Motor neuron (in vitro differentiated cells): ENCODE data around the gene FOLR3. TPM values are rescaled to one million over a fixed set of nuclear protein-coding genes. Genes with fewer than 3 reads are reported as not detected.
A peak's percentile ranks its signal among the peaks of the same experiment; 100 is the strongest.
"Not testable (repeated sequence)": the region's sequence is repeated elsewhere in the genome, so short reads cannot be mapped to it uniquely, and the experiment has no call there.

Experiments used
- ATAC-seq, 8 experiments: fragments of 200-7000 bp; cut with Tn5 transposase; replicated peaks in 6 of 8; 2 replicates each; pipeline ENCODE4 v1.8.0; 2021; ENCODE audit warnings: mild to moderate bottlenecking in 8 of 8, moderate library complexity in 8 of 8
- H3K27ac ChIP-seq, 2 donors: fragments of 250-450 bp; sonication (Bioruptor Pico); 2 replicates each; pipeline ENCODE4 v1.9.0; 2021; ENCODE audit warnings: antibody characterized with exemption in 2 of 2, mild to moderate bottlenecking in 2 of 2, moderate library complexity in 1 of 2
- H3K4me1 ChIP-seq, 2 donors: fragments of 250-450 bp; sonication (Bioruptor Pico); replicated peaks in 1 of 2; 2 replicates each; pipeline ENCODE4 v1.6.1; 2021; ENCODE audit warnings: antibody characterized with exemption in 2 of 2, mild to moderate bottlenecking in 2 of 2, moderate library complexity in 1 of 2
- H3K4me3 ChIP-seq, 5 donors: fragments of 250-450 bp; sonication (Bioruptor Pico); 2 replicates each; pipeline ENCODE4 v1.9.0; 2021; ENCODE audit warnings: antibody characterized with exemption in 5 of 5, mild to moderate bottlenecking in 5 of 5, moderate library complexity in 4 of 5
- WGBS, 10 experiments: fragments of 450-650 bp; shearing (Covaris generic); methylation state at CpG; one replicate each; pipeline ENCODE4 v1.0.0; 2022; 5-methylcytosine and 5-hydroxymethylcytosine counted together
- in situ Hi-C, 9 experiments: fragments of 400-800 bp; cut with MboI; loops; one replicate each; pipeline ENCODE4 v1.15.0; 2021; ENCODE audit warnings: low sequenced_read_pairs in 9 of 9, low pct_unique_long_range_greater_than_20kb in 2 of 9; ENCODE audit not compliant: unreplicated experiment in 9 of 9
- total RNA-seq, 8 experiments: library from RNA; unstranded; fragments of 300-600 nt; gene quantifications; 2 replicates each; pipeline versions ENCODE4 v1.2.3 to v1.2.4, GENCODE V29; 2022

FOLR3 gene
- total RNA-seq, 8 experiments from 2014 or later: 0.40 to 27.3 (median 2.0) TPM; not detected in 5

- Histone ChIP-seq H3K4me3 (no peak overlapping the region), H3K27ac (no peak overlapping the region), H3K4me1 (no peaks in the 10 kb centered on the region)
- no peak for ATAC-seq
- WGBS, 10 experiments: 80 to 100% (median 90%) methylated on average over 1 to 2 of the region's 2 CpGs; no CpG with 5 or more reads in 4 of the 10 experiments
- in situ Hi-C loops: no loop called here
These were observed 2.9 kb upstream of the FOLR3 start for GRCh38 chr11:72132646-72133045.

DNA sequence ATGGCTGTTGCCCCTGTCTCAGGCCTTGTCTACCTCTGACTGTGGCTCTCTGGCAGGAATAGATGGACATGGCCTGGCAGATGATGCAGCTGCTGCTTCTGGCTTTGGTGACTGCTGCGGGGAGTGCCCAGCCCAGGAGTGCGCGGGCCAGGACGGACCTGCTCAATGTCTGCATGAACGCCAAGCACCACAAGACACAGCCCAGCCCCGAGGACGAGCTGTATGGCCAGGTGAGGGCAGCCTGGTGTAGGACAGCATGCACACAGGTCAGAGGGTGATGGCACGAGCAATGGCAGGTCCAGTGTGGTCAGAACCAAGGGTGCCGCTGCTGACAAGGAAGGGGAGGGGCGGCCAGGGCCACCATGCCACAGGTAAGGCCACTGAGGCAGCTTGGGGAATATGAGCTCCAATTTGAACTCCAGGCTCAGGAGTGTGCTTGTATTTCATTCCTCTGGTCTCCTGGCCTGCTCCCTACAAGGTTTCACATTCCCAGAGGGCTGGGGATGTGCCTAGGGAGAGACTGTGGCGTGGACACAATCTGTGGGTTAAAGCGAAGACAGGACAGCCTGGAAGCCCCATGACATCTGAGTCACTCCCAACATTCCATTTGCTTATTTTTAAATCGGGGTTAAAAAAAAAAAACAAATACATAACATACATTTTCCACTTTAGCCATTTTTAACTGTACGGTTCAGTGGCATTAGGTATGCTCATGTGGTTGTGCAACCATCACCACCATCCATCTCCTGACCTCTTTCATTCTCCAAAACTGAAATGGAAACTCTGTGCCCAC lies 562 bp downstream of the FOLR3 start:
- in situ Hi-C loops: no loop called here
- H3K27ac ChIP-seq: no peak overlapping the region

DNA sequence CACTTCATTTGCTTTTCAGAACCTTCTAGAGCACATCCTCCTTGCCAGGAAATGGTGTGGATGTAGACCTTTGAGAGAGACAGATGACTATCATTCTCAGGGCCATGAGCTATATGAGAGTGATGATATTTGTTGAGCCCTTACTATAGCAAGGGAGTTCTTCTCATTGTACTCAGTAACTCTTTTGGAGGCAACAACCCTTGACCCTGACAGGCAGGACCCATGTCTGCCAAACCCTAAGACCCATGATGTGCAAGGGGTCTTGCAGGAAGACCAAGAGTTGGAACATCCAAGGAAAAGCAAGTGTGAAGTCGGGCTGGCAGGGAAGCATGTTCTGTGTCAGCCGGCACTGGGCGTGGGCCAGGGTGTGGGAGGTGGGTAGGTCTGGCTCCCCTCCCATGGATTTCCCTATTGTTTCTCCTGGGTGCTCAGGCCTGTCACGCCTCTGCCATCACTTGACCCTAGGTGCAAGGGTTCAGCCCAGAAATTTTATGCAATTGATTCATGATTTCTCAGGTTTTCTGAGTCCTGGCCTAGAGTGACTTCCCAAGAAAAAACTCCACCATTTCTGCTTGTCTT lies 1.2 kb downstream of the FOLR3 start:
- Histone ChIP-seq H3K27ac (no peak overlapping the region), H3K4me3 (no peak overlapping the region), H3K4me1 (no peaks in the 10 kb centered on the region)
- ATAC-seq: peak in 1 of 8 experiments; percentile 13
- in situ Hi-C loops: no loop called here
- 45 to 81% (median 80%) methylated on average over 1 to 4 of the region's 4 CpGs; no CpG with 5 or more reads in 5 of the 10 experiments for WGBS, 10 experiments

More for the DNA sequence above, 562 bp downstream of the FOLR3 start:
- no peaks in the 10 kb centered on the region for H3K4me1 ChIP-seq
- WGBS, 10 experiments: 60 to 96% (median 75%) methylated on average over 1 to 5 of the region's 14 CpGs; no CpG with 5 or more reads in 2 of the 10 experiments
- ATAC-seq: no peak
- H3K4me3 ChIP-seq: no peak overlapping the region

- Histone ChIP-seq H3K4me1 (no peaks in the 10 kb centered on the region), H3K27ac (no peak overlapping the region), H3K4me3 (no peak overlapping the region)
- no peak for ATAC-seq
- WGBS, 10 experiments: 80 to 100% (median 100%) methylated on average over 1 to 2 of the region's 12 CpGs; no CpG with 5 or more reads in 5 of the 10 experiments
- in situ Hi-C loops: no loop called here
These were observed 3.4 kb downstream of the FOLR3 start for GRCh38 chr11:72138821-72139390.

DNA sequence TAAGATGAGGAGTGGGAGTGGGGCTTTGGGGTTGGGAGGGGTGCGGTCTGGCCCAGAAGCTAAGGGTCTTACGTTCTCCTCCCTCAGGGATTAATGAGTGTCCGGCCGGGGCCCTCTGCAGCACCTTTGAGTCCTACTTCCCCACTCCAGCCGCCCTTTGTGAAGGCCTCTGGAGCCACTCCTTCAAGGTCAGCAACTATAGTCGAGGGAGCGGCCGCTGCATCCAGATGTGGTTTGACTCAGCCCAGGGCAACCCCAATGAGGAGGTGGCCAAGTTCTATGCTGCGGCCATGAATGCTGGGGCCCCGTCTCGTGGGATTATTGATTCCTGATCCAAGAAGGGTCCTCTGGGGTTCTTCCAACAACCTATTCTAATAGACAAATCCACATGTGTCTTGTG lies 4.0 kb downstream of the FOLR3 start:
- Histone ChIP-seq H3K4me1 (no peaks in the 10 kb centered on the region), H3K27ac (no peak overlapping the region), H3K4me3 (no peak overlapping the region)
- in situ Hi-C loops: no loop called here
- ATAC-seq: no peak
- 90 to 100% methylated on average over 2 of the region's 11 CpGs; no CpG with 5 or more reads in 8 of the 10 experiments for WGBS, 10 experiments

GRCh38 chr11:72140661-72141060 lies 5.1 kb downstream of the FOLR3 start:
- in situ Hi-C loops: no loop called here
- H3K27ac ChIP-seq: no peak overlapping the region
- H3K4me1 ChIP-seq: no peaks in the 10 kb centered on the region
- WGBS, 10 experiments: 76 to 100% (median 90%) methylated on average over 1 to 2 of the region's 2 CpGs; no CpG with 5 or more reads in 6 of the 10 experiments
- no peak for ATAC-seq
- H3K4me3 ChIP-seq: no peak overlapping the region

GRCh38 chr11:72141066-72141465 lies 5.5 kb downstream of the FOLR3 start:
- WGBS, 10 experiments: 0 to 71% (median 26%) methylated on average over 1 to 3 of the region's 3 CpGs; no CpG with 5 or more reads in 2 of the 10 experiments
- H3K27ac ChIP-seq: no peak overlapping the region
- no peak overlapping the region for H3K4me3 ChIP-seq
- no peak for ATAC-seq
- in situ Hi-C loops: no loop called here
- no peaks in the 10 kb centered on the region for H3K4me1 ChIP-seq

GRCh38 chr11:72142086-72142485 lies 6.6 kb downstream of the FOLR3 start:
- WGBS, 10 experiments: no CpG with 5 or more reads among the region's 1 CpG
- H3K27ac ChIP-seq, H3K4me3 ChIP-seq, in situ Hi-C loops, ATAC-seq, H3K4me1 ChIP-seq: not testable (repeated sequence)

DNA sequence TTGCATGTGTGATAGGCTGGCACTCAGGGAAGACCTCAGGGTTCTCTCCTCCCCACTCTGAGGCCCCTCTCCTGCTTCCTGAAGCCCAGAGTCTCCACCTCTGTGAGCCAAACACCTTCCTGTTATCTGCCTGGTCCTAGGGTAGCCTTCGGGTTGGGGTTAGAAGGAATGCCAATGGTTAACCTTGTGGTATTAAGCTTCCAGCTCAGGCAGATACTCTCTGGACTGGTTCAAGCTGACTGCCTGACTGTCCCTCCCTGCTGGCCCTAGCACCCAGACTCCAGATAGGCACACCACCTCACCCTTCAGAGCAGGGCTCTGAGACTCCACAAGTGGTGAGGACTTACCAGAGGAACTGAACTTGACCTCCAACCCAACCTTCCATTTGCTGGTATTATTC lies 7.0 kb downstream of the FOLR3 start:
- H3K4me1 ChIP-seq, ATAC-seq, H3K27ac ChIP-seq, H3K4me3 ChIP-seq, in situ Hi-C loops: not testable (repeated sequence)
- no CpG with 5 or more reads among the region's 1 CpG for WGBS, 10 experiments

DNA sequence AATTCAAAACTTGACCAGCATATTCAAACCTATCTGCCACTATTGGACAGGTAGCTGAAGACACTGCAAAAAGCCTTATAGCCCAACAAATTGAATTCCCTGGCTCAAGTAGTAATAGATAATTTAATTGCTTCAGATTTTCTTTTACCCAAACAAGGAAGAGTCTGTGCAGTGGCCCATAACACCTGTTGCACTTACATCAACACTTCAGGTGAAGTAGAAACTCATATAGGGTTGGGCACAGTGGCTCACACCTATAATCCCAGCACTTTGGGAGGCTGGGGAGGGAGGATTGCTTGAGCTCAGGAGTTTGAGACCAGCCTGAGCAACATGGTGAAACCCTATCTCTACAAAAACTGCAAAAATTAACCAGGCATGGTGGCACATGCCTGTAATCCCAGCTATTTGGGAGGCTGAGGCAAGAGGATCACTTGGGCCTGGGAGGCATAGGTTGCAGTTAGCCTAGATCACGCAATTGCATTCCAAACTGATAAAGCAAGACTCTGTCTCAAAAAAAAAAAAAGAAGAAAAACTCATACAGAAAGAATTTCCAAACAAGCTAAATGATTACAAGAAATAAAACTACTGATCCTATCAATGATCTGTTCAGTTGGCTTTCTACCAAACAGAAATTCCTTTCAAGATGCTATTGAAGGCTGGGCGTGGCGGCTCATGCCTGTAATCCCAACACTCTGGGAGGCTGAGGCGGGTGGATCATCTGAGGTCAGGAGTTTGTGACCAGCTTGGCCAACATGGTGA lies 9.5 kb downstream of the FOLR3 start:
- in situ Hi-C loops: no loop called here
- Histone ChIP-seq H3K27ac (no peak overlapping the region), H3K4me1 (no peaks in the 10 kb centered on the region), H3K4me3 (no peak overlapping the region)
- ATAC-seq: peak in 2 of 8 experiments; percentile 43 to 63
- 10 to 100% (median 96%) methylated on average over 1 to 4 of the region's 4 CpGs; no CpG with 5 or more reads in 4 of the 10 experiments for WGBS, 10 experiments

DNA sequence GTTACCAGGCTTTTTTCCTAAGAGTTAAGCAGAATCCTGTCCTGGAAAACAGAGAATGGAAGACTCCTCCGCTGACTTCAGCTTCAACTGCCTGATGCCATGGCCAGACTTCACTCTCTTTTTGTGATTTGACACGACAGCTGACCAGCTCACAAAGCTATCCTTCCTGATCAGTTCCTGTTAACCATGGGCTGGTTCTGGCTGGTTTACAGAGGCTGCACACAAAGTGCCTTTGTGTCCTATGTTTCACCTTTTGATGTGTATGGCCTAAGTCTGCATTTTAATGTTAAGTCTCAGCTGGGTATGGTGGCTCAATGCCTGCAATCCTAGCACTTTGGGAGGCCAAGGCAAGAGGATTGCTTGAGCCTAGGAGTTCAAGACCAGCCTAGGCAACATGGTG lies 11.1 kb downstream of the FOLR3 start:
- 0 to 52% (median 33%) methylated on average over 1 to 2 of the region's 2 CpGs; no CpG with 5 or more reads in 3 of the 10 experiments for WGBS, 10 experiments
- in situ Hi-C loops: no loop called here
- ATAC-seq: no peak
- H3K4me1 ChIP-seq: no peaks in the 10 kb centered on the region
- H3K4me3 ChIP-seq: no peak overlapping the region
- no peak overlapping the region for H3K27ac ChIP-seq

- no peaks in the 10 kb centered on the region for H3K4me1 ChIP-seq
- no peak overlapping the region for H3K27ac ChIP-seq
- H3K4me3 ChIP-seq: no peak overlapping the region
- ATAC-seq: no peak
- in situ Hi-C loops: no loop called here
- 0 to 92% (median 68%) methylated on average over 1 to 3 of the region's 4 CpGs; no CpG with 5 or more reads in 2 of the 10 experiments for WGBS, 10 experiments
These were observed 15.4 kb downstream of the FOLR3 start for GRCh38 chr11:72150882-72151281.

DNA sequence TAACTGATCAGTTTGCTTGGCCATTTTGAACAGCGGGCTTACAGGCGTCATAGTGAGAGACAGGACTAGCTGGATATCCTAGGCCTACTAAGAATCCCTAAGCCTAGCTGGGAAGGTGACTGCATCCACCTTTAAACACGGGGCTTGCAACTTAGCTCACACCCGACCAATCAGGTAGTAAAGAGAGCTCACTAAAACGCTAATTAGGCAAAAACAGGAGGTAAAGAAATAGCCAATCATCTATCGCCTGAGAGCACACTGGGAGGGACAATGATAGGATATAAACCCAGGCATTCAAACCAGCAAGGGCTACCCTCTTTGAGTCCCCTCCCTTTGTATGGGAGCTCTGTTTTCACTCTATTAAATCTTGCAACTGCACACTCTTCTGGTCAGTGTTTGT lies 18.3 kb downstream of the FOLR3 start:
- H3K4me1 ChIP-seq, ATAC-seq, H3K4me3 ChIP-seq, in situ Hi-C loops, H3K27ac ChIP-seq: not testable (repeated sequence)
- 60 to 100% (median 88%) methylated on average over 1 to 2 of the region's 6 CpGs; no CpG with 5 or more reads in 5 of the 10 experiments for WGBS, 10 experiments
